Colonic mucosa (tissue), 4 donors: Measurements from ENCODE around the gene SLC27A4. TPM values are rescaled to one million over a fixed set of nuclear protein-coding genes. Genes with fewer than 3 reads are reported as not detected.

Source experiments
- DNase-seq: peaks from one replicate; pipeline ENCODE4 v3.0.0-alpha.2; 2020
- H3K27ac ChIP-seq: fragments of 200-600 bp; one replicate; pipeline ENCODE4 v1.8.0; 2021
- H3K27me3 ChIP-seq: fragments of 200-600 bp; one replicate; pipeline ENCODE4 v1.8.0; 2021
- H3K36me3 ChIP-seq: fragments of 200-600 bp; one replicate; pipeline ENCODE4 v1.8.0; 2021
- H3K4me1 ChIP-seq: fragments of 200-600 bp; one replicate; pipeline ENCODE4 v1.8.0; 2021; ENCODE audit warnings: mild to moderate bottlenecking
- H3K4me3 ChIP-seq: fragments of 200-600 bp; one replicate; pipeline ENCODE4 v1.8.0; 2021
- H3K9ac ChIP-seq, 2 donors: one replicate each; pipeline ENCODE4 v1.7.0; 2013; ENCODE audit warnings: control low read depth in 2 of 2, low read depth in 2 of 2, low read length in 2 of 2
- H3K9me3 ChIP-seq: fragments of 200-600 bp; one replicate; pipeline ENCODE4 v1.8.0; 2021
- CTCF ChIP-seq: fragments of 200-600 bp; IDR thresholded peaks from one replicate; pipeline ENCODE4 v1.8.0; 2022; ENCODE audit warnings: antibody characterized with exemption, mild to moderate bottlenecking
- intact Hi-C: fragments of 100-400 bp; cut with DNase I; formaldehyde crosslinking; loops from one replicate; pipeline ENCODE4 v1.14.1; 2022
- total RNA-seq, 2 donors: library from RNA; stranded (reverse); fragmentation: NEBNext Ultra II Directional in 1 of 2; extraction: Animal tissue kit (Norgen Biotek cat#: 25700) in 1 of 2; gene quantifications; one replicate each; pipeline ENCODE4 v1.2.1, GENCODE V29; 2021
- donor health status: healthy.
- donor health status: DM: no; HTN: no; CAD: no.
- donor health status: DM: no; HTN: no; CAD: no.

The SLC27A4 gene
- total RNA-seq, 2 donors from 2014 or later, result 26.8 to 68.3 TPM

DNA sequence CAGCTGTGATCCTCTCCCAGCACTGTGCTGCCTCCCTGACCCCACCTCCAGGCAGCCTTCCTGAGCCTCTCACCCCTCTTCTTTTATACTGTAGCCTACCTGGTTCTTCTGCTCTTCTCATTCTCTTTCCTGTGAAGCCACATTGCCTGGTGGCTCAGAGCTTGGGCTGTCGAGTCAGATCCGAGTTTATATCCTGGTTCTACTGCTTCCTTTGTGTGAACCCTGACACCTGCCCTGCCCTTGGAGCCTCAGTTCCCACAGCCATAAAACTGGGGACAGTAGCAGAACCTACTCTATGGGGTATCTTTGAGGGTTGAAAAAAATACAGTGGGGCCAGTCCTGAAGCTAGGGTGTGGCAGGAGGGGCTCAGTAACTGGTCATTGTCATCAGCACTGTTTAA is 8.8 kb downstream of the SLC27A4 start:
- peaks cover 13% of the 10 kb centered on the region for H3K36me3 ChIP-seq
- H3K9ac ChIP-seq, result no peak overlapping the region
- H3K9me3 ChIP-seq, result no peaks in the 10 kb centered on the region
- H3K4me1 ChIP-seq, result no peaks in the 10 kb centered on the region
- DNase-seq, result no peak
- no peaks in the 10 kb centered on the region for H3K27me3 ChIP-seq
- intact Hi-C loops, result loop anchor here (10.0 kb wide), 1 partner anchor 164 kb away; no protein-coding TSS in a partner anchor
- no peak for TF ChIP-seq CTCF
- H3K27ac ChIP-seq, result no peak overlapping the region
- no peak overlapping the region for H3K4me3 ChIP-seq

- no peak for TF ChIP-seq CTCF
- H3K36me3 ChIP-seq, result peaks cover 13% of the 10 kb centered on the region
- intact Hi-C loops, result loop anchor here (10.0 kb wide), 1 partner anchor 165 kb away; no protein-coding TSS in a partner anchor
- no peaks in the 10 kb centered on the region for H3K9me3 ChIP-seq
- H3K27me3 ChIP-seq, result no peaks in the 10 kb centered on the region
- DNase-seq, result no peak
- no peak overlapping the region for H3K27ac ChIP-seq
- no peak overlapping the region for H3K4me3 ChIP-seq
- no peak overlapping the region for H3K9ac ChIP-seq
- no peaks in the 10 kb centered on the region for H3K4me1 ChIP-seq
Measured at GRCh38 chr9:128349772-128350171, 9.4 kb downstream of the SLC27A4 start.

- Histone ChIP-seq H3K4me3 (no peak overlapping the region), H3K9me3 (no peaks in the 10 kb centered on the region), H3K4me1 (no peaks in the 10 kb centered on the region), H3K36me3 (no peaks in the 10 kb centered on the region), H3K9ac (no peak overlapping the region), H3K27ac (no peak overlapping the region), H3K27me3 (no peaks in the 10 kb centered on the region)
- DNase-seq, result no peak
- intact Hi-C loops, result no loop called here
- TF ChIP-seq CTCF, result no peak
Measured at GRCh38 chr9:128355451-128355850, 15.1 kb downstream of the SLC27A4 start.

GRCh38 chr9:128358090-128358489 is 17.8 kb downstream of the SLC27A4 start:
- Histone ChIP-seq H3K4me3 (no peak overlapping the region), H3K9me3 (no peaks in the 10 kb centered on the region), H3K36me3 (no peaks in the 10 kb centered on the region), H3K4me1 (peaks cover 4% of the 10 kb centered on the region), H3K9ac (no peak overlapping the region), H3K27ac (no peak overlapping the region), H3K27me3 (no peaks in the 10 kb centered on the region)
- no peak for TF ChIP-seq CTCF
- no peak for DNase-seq
- intact Hi-C loops, result no loop called here

DNA sequence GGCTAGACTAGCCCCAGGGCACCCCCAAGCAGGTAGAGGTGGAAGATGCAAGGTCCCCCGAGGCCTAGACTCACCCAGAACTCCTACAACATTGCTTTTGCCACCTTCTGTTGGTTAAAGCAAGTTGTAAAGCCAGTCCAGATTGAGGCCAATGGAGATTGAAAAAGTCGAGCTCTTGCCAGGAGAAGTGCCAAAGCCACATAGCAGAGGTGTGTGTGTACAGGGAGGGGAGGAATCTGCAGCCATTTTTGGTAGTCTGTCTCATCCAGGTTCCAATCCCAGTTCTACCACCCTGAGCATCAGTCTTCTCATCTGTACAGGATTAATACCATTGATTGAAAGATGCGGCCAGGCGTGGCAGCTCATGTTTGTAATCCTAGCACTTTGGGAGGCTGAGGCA is 18.5 kb downstream of the SLC27A4 start:
- H3K4me3 ChIP-seq, result no peak overlapping the region
- intact Hi-C loops, result no loop called here
- no peak for TF ChIP-seq CTCF
- no peaks in the 10 kb centered on the region for H3K36me3 ChIP-seq
- H3K9ac ChIP-seq, result no peak overlapping the region
- H3K9me3 ChIP-seq, result no peaks in the 10 kb centered on the region
- no peaks in the 10 kb centered on the region for H3K27me3 ChIP-seq
- peaks cover 4% of the 10 kb centered on the region for H3K4me1 ChIP-seq
- DNase-seq, result no peak
- no peak overlapping the region for H3K27ac ChIP-seq
